Activated CD4-positive, alpha-beta T cell treated with anti-CD3 and anti-CD28 coated beads for 24 hours (primary cell): ENCODE results near the gene CACNA2D1.

ENCODE experiments used
- DNase-seq, 2 donors: peaks; one replicate each; pipeline ENCODE4 v3.0.0-alpha.2; 2020; ENCODE audit warnings: low read depth in 2 of 2

CACNA2D1 gene

GRCh38 chr7:82286096-82286797 lies 157.3 kb downstream of the CACNA2D1 start:
- no peak for DNase-seq

DNA sequence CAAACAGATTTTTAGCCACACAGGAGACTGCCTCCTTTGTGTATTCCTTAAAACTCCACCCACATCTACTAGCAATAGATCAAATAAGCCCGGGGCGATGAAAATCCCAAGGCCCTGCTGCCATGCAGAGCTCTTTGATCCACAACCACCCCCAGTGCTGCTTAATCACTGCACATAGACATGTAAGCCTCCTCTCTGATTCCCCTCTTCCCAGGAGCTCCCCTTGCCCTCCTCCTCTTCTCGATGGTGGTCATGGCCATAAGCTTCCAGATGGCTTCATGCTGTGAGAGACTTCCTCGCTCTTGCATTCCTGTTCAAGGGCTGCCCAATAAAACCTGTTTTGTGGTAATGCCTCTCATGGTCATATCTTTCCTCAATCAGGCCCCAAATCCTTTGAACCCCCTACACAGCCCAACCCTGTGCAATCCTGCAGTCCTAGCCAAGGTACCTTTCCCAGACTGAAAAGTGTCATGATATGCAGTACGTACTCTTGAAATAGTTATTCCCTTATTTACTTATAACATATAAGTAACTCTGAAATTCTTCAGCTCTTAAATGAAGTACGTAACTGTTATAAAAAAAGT lies 158.5 kb downstream of the CACNA2D1 start:
- no peak for DNase-seq

GRCh38 chr7:82275342-82275741 lies 168.2 kb downstream of the CACNA2D1 start:
- no peak for DNase-seq

- no peak for DNase-seq
These were observed 168.9 kb downstream of the CACNA2D1 start for GRCh38 chr7:82274681-82275080.

- no peak for DNase-seq
These were observed 169.7 kb downstream of the CACNA2D1 start for GRCh38 chr7:82273886-82274285.

DNA sequence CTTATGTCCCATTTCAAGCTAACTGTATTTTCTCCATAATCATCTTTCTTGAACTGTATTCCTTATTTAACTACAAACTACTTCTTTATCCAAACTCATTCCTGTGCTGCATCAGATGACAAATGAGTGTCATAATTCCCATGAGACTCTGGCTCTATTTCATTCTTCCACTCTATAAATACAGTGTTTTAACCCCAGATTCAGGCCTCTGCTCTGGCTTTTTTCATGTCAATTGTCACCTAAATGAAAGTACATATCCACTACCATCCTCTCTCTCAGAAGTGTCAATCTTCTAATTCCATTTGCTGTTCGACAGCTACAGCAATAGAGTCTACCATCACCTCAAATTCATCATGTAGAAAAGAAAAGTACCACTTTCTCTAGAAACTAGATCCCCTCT lies 172.7 kb downstream of the CACNA2D1 start:
- no peak for DNase-seq

- DNase-seq = no peak
These were observed 174.9 kb downstream of the CACNA2D1 start for GRCh38 chr7:82268632-82269031.

GRCh38 chr7:82266081-82266480 lies 177.5 kb downstream of the CACNA2D1 start:
- DNase-seq = no peak

DNA sequence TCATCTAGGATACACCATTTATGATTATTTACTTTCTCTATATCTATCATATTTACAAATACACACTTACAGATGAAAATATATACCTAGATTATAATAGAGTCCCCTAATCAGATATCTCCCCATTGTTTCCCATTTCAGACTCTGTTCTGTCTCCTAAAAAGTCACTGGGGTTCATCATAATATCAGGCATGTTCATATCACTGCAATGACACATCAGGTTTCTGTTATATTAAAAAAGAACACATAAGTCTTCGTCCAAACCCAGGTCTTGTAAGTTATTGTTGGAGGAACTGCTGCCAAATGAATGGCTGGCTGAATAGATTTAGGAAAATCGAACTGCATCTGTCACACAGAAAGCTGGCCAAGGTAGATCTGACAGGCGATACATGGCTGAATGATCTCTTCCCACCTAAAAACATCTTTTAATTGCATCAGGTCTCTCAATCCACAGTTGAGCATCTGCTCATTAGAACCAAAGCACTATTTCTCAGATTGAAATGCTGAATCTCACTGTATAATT lies 178.7 kb downstream of the CACNA2D1 start:
- no peak for DNase-seq

DNA sequence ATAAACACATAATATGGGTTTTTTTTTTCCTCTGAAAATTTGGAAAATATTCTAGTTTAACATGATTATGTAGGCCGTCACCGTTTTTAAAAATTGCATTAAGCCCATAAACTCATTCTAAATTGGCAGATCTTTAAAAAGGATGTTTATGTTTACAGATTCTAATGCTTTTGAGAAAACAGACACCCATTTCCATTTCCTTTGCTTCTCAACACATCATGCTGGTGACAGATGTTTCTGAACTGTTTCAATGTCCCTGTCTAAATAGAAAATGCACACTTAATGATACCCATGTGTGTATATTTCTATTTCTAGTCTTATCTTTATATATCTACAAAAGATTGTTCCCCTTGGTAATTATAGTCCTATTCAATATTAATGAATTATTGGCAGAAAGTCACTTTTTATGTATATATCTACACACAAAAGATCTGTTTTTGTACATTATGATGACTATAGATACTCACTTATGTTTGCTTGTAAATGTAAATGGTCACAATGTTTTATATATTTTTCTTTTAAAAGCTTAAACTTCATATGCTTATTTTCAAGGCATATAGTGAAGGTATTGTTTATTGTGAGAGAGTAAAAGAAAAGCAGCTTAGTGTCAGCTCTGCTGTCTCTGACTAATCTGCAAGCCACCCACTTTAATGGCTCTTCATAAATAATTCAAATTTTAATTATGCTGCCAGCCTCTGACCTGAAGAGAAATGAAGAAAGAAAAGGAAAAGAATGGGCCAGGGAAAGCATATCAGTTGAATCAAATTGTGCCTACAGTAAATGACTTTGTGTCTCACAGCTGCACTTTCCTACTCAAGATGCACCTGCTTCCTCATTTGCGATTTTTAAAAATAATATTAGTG lies 179.4 kb downstream of the CACNA2D1 start:
- no peak for DNase-seq

GRCh38 chr7:82258181-82258580 lies 185.4 kb downstream of the CACNA2D1 start:
- no peak for DNase-seq

- DNase-seq = no peak
These were observed 186.4 kb downstream of the CACNA2D1 start for GRCh38 chr7:82257118-82257695.

DNA sequence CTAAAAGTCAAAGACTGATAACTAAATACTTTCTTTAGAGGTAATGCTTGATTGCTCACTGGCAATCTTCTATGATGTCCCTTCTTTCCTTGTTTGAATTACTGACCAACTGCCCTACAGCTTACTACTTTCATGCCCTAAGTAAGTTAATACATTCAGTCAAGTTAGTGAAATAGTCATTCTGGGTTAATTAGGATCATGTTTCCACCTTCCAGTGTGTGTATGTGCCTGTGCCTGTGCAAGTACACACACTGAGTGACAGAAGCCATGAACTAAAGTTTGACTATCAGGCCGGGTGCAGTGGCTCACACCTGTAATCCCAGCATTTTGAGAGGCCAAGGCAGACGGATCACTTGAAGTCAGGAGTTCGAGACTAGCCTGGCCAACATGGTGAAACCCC lies 187.9 kb downstream of the CACNA2D1 start:
- no peak for DNase-seq

- no peak for DNase-seq
These were observed 193.0 kb downstream of the CACNA2D1 start for GRCh38 chr7:82250598-82250997.

DNA sequence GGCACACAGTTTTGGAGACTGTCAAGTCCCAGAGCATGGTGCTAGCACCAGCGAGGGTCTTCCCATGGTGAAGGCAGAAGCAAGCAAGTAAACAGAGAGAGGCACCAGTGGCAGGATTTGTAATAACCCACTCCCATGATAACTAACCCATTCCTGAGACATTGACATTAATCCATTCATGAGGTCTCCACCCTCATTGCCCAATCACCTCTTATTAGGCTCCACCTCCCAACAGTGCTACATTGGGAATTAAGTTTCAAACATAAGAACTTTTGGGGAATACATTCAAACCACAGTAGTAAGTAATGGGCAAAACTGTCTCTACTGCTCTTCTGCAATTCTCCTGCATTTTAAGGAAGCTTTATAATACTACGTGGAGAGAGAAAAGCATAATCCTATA lies 193.6 kb downstream of the CACNA2D1 start:
- no peak for DNase-seq

GRCh38 chr7:82247814-82248433 lies 195.7 kb downstream of the CACNA2D1 start:
- no peak for DNase-seq

- DNase-seq = no peak
These were observed 198.5 kb downstream of the CACNA2D1 start for GRCh38 chr7:82244947-82245517.

GRCh38 chr7:82241356-82241755 lies 202.2 kb downstream of the CACNA2D1 start:
- DNase-seq = no peak

DNA sequence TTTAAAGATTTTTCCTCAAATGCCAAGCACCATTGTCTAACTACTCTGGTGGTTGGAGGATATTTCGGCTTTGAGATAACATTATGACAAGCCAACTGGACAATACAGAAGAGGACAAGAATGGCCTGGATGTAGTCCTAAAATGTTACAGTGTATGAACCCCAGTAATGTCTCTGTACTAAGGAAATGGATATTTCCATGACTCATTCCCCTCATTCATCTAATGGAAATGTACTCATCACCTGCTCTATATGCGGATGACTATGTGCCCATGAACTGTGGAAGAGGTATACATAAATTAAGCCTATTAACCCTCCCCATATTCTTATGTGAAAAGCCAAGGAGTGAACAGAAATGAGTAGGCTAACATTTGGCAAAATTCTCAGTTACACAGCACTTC lies 207.9 kb downstream of the CACNA2D1 start:
- DNase-seq = no peak

DNA sequence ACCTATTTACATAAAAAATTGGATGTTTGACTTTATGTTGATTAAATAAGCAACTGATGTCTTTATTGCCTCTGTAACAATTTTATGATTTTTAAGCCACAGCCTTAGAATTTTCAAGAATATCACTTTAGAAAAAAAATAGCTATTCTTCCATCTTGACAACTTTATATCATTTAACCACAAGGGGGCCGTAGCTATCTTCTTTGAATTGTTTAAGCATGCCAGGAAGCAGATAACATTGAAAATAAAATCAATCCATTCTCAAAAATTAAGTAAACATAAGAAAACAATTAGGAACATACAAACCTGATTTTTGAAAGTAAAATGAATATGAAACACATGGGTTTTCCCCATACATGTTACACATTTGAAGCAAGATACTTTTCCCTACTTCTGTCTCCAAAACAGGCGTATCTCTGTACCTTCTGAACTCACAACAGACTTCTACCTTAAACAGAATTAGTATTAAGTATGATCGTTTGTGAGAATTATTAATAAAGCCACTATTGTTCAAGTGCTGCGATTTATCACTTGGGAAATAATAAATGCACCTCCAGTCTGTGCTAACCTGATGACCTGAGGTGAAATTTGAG lies 209.0 kb downstream of the CACNA2D1 start:
- no peak for DNase-seq
